ENCODE measurements around the gene APBB2. TPM values are rescaled to one million over a fixed set of nuclear protein-coding genes. Genes with fewer than 3 reads are reported as not detected.

The APBB2 gene
- total and polyA plus RNA-seq, 2 of the 8 experiments (the other 6 are each of a cell fraction or from before 2014, with no cell fraction given) = 58.7 to 59.4 TPM

DNA sequence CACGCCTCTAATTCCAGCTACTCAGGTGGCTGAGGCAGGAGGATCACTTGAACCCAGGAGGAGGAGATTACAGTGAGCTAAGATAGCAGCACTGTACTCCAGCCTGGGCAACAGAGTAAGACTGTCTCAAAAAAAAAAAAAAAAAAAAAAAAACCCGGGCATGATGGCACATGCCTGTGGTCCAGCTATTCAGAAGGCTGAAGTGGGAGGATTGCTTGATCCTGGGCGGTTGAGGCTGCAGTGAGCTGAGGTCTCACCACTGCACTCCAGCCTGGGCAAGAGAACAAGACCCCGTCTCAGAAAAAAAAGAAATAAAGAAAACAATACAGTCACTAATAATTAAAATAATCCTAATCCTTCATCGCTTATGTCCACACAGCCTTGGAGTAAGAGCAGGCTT is 68.1 kb downstream of the APBB2 start (continued):
- TF ChIP-seq, protein P1, sequence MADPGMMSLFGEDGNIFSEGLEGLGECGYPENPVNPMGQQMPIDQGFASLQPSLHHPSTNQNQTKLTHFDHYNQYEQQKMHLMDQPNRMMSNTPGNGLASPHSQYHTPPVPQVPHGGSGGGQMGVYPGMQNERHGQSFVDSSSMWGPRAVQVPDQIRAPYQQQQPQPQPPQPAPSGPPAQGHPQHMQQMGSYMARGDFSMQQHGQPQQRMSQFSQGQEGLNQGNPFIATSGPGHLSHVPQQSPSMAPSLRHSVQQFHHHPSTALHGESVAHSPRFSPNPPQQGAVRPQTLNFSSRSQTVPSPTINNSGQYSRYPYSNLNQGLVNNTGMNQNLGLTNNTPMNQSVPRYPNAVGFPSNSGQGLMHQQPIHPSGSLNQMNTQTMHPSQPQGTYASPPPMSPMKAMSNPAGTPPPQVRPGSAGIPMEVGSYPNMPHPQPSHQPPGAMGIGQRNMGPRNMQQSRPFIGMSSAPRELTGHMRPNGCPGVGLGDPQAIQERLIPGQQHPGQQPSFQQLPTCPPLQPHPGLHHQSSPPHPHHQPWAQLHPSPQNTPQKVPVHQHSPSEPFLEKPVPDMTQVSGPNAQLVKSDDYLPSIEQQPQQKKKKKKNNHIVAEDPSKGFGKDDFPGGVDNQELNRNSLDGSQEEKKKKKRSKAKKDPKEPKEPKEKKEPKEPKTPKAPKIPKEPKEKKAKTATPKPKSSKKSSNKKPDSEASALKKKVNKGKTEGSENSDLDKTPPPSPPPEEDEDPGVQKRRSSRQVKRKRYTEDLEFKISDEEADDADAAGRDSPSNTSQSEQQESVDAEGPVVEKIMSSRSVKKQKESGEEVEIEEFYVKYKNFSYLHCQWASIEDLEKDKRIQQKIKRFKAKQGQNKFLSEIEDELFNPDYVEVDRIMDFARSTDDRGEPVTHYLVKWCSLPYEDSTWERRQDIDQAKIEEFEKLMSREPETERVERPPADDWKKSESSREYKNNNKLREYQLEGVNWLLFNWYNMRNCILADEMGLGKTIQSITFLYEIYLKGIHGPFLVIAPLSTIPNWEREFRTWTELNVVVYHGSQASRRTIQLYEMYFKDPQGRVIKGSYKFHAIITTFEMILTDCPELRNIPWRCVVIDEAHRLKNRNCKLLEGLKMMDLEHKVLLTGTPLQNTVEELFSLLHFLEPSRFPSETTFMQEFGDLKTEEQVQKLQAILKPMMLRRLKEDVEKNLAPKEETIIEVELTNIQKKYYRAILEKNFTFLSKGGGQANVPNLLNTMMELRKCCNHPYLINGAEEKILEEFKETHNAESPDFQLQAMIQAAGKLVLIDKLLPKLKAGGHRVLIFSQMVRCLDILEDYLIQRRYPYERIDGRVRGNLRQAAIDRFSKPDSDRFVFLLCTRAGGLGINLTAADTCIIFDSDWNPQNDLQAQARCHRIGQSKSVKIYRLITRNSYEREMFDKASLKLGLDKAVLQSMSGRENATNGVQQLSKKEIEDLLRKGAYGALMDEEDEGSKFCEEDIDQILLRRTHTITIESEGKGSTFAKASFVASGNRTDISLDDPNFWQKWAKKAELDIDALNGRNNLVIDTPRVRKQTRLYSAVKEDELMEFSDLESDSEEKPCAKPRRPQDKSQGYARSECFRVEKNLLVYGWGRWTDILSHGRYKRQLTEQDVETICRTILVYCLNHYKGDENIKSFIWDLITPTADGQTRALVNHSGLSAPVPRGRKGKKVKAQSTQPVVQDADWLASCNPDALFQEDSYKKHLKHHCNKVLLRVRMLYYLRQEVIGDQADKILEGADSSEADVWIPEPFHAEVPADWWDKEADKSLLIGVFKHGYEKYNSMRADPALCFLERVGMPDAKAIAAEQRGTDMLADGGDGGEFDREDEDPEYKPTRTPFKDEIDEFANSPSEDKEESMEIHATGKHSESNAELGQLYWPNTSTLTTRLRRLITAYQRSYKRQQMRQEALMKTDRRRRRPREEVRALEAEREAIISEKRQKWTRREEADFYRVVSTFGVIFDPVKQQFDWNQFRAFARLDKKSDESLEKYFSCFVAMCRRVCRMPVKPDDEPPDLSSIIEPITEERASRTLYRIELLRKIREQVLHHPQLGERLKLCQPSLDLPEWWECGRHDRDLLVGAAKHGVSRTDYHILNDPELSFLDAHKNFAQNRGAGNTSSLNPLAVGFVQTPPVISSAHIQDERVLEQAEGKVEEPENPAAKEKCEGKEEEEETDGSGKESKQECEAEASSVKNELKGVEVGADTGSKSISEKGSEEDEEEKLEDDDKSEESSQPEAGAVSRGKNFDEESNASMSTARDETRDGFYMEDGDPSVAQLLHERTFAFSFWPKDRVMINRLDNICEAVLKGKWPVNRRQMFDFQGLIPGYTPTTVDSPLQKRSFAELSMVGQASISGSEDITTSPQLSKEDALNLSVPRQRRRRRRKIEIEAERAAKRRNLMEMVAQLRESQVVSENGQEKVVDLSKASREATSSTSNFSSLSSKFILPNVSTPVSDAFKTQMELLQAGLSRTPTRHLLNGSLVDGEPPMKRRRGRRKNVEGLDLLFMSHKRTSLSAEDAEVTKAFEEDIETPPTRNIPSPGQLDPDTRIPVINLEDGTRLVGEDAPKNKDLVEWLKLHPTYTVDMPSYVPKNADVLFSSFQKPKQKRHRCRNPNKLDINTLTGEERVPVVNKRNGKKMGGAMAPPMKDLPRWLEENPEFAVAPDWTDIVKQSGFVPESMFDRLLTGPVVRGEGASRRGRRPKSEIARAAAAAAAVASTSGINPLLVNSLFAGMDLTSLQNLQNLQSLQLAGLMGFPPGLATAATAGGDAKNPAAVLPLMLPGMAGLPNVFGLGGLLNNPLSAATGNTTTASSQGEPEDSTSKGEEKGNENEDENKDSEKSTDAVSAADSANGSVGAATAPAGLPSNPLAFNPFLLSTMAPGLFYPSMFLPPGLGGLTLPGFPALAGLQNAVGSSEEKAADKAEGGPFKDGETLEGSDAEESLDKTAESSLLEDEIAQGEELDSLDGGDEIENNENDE (IDR thresholded peaks at IDR 0.05; ENCODE audit: insufficient replicate concordance, low read length) = no peak
- no peak for TF ChIP-seq SAP30 (IDR thresholded peaks at IDR 0.05; ENCODE audit: insufficient read depth, insufficient replicate concordance, low read length)
- TF ChIP-seq TCF12 (IDR thresholded peaks at IDR 0.05; ENCODE audit: low read depth, low read length) = no peak
- no peak for TF ChIP-seq CTBP2 (IDR thresholded peaks at IDR 0.05; ENCODE audit: borderline replicate concordance, insufficient read depth, insufficient read length, low read length)
- no peak for TF ChIP-seq KDM4A (IDR thresholded peaks at IDR 0.05; ENCODE audit: low read depth, low read length, severe bottlenecking)
- TF ChIP-seq HDAC2 (IDR thresholded peaks at IDR 0.05; ENCODE audit: borderline replicate concordance in 1 of 2, low read depth in 2 of 2, low read length in 2 of 2) = no peak
- TF ChIP-seq GABPA (IDR thresholded peaks at IDR 0.05; ENCODE audit: borderline replicate concordance, insufficient read depth, low read length) = no peak
- no peak for TF ChIP-seq GTF2F1 (IDR thresholded peaks at IDR 0.05; ENCODE audit: borderline replicate concordance, low read depth, low read length)
- TF ChIP-seq CHD1 (IDR thresholded peaks at IDR 0.05; ENCODE audit: low read depth, low read length) = no peak
- no peak for TF ChIP-seq YY1 (IDR thresholded peaks at IDR 0.05; ENCODE audit: low read depth, low read length)

All from H1 (cell line).